Activated CD8-positive, alpha-beta memory T cell treated with anti-CD3 and anti-CD28 coated beads, Interleukin-2, amount 50 U/mL, for 1 hour (primary cell): ENCODE data around the gene FXYD7.
"Not testable (repeated sequence)": the region's sequence is repeated elsewhere in the genome, so short reads cannot be mapped to it uniquely, and the experiment has no call there.

ENCODE experiments used
- DNase-seq: peaks from one replicate; pipeline ENCODE4 v3.0.0-alpha.2; 2020; ENCODE audit errors: extremely low read depth

Gene FXYD7

DNA sequence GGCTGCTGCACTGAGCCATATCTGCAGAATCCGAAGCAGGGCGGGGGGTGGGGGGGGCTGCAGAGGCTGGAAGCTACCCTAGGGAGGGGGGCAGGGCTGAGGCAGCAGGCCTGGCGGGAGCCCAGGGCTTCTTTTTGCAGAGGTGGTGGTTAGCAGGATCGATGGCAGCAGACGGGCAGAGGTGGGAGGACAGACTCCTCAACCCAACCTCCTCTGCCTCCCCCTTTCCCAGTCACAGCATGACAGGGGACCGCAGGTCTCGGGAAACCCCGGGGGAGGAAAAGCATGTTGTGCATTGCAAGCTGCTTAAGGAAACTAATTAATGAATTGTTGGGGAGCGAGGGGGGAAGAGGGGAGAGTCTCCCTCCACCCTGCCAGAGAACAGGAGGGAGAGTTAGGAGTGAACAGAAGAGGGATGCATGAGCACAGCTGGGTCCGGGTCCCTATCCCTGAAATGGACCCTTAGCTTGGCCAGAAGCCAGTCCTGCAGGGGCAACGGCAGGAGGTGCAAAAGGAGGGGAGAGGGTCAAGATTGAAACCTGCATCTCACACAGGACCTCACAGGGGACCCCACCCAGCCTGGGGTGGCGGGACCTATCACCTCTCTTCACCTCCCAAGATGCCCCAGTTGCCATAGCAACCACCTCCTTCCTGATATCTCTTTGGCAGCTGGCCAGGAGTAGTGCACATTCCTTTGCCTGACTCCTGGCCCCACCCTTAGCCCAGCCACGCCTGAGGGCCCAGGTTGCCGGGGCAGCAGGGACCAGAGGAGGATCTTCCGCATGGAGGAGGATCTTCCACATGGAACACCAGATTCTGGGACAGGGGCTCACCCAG lies 1.8 kb downstream of the FXYD7 start:
- no peak for DNase-seq

DNA sequence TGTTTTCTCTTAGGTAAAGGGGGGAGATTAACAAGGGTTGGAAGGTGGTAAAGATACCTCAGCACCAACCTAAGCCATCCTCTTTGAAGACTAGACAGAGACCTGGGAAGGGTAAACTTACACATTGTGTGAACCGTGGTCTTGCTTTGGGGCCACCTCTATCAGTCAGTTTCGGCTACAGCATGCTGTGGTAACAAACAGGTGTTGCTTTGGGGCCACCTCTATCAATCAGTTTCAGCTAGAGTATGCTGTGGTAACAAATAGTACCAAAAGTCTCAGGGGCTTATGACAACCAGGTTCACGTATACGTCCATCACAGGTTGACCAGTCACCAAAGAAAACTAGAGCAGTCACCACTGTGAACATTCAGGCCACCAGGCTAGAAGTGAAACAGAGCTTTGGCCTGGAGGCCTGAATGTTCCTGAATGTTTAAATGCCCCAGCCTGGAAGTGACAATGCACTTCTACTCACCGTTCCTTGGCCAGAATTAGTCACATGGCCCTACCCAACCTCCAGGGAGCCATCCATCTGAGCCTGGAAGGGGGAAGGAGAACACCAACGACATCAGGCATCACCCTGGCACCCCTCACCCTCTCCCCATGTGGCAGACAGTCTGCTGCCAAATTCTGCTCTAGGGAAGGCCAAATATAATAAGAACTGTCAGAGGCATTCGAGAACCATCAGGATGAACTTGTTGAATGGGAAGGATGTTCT lies 3.8 kb downstream of the FXYD7 start:
- no peak for DNase-seq

DNA sequence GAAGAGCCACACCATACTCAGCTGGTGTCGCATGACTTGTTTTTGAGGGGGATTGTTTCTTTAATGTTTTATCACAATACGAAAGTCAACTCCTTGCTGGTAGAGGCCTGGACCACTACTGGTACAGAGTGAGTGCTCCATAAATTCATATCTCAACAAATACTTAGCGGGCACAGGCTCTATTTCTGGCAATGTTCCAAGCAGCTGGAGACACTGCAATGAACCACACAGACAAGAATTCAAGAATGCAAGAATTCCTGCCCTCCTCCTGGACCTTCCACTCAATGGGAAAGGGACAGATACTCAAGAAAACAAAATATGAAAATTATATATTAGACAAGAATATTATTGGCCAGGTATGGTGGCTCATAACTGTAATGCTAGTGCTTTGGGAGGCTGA lies 6.4 kb downstream of the FXYD7 start:
- DNase-seq = no peak

DNA sequence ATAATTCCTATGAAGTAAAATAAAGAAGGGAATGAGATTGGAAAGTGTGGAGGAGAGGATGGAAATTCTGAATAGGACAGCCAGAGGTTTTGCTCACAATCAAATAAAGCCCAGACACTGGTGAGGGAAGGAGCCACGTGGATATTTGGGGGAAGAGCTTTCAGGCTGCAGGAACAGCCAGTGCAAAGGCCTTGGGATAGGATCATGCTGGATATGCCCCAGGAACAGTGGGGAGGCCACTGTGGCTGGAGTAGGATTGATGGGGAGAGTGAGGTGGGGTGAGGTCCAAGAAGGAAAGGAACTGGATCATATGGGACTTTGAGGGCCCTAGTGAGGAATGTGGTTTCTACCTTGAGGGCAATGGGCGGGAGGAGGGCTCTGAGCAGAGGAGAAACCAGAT lies 7.4 kb downstream of the FXYD7 start:
- no peak for DNase-seq

DNA sequence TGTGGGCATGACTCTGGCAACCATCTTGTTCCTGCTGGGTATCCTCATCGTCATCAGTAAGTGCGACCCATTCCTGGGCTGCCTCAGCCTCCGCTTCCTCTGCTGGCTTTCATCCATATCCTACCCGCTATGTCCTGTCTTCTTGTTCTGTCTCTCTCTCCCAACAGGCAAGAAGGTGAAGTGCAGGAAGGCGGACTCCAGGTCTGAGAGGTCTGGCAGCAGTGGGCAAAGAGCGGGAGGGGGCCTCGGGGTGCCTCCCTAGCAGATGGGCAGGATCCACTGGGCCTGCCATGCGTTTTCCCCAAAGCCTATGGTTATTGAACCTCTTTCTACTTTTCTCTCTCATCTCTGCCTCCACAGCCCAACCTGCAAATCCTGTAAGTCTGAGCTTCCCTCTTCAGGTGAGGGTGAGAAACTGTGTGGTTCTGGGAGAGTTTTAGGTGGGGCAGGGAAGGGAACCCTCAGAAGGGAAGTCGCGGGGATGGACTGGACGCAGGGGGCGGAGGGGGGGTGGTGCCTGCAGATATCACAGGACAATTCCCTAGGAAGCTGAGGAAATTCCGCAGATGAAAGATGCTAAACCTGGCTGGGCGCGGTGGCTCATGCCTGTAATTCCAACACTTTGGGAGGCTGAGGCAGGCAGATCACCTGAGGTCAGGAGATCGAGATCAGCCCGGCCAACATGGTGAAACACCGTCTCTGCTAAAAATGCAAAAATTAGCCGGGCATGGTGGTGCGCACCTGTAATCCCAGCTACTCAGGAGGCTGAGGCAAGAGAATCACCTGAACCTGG lies 8.4 kb downstream of the FXYD7 start:
- DNase-seq = no peak

DNA sequence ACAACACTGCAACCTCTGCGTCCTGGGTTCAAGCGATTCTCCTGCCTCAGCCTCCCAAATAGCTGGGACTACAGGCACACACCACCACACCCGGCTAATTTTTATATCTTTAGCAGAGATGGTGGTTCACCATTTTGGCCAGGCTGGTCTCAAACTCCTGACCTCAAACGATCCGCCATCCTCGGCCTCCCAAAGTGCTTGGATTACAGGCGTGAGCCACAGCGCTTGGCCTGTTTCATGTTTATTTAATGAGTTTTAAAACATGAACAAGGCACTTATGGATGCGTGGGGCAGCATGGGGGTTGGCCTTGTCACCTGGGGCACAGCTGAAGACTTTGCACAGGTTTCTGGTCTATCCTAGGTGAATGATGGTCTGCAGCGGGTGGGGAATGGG lies 10.1 kb downstream of the FXYD7 start:
- DNase-seq = not testable (repeated sequence)

DNA sequence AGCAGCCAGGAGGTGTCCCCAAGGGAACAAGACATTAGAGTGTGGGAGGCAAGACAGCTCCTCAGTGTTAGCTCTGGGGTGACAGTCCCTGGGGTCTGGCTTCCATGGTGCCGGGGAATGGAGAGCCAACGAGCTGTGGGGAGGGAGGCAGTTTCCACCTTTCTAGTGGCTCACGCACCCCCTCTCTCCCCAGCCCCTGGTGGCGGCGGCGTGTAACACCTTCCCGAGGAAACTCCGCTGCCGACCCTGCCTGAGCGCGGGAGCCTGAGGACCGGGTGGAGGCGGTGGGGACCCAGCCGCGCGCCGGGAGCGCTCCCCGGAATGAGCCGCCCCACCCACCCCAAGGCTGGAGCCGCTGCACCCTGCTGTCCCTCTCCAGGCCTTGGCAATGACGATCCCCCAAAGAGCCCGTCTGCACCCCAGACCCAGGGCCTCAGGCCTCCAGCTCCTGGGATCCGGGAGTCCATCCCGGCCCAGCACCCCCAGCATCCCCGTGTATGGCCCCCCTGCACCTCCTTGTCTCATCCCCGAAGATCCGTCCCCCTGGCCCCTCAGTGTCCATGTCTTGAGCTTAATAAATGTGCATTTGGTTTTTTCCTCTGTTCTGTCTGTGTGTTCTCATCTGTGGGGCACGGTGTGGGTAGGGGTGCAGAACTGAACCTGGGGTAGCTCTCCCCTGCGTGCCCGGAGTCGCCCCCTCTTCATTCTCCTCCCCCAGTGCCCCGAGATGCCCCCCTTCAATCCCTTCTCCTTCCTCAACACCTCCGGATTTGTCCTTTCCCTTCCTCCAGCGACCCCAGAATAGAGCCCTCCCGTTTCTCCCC lies 10.9 kb downstream of the FXYD7 start:
- DNase-seq = peak; percentile 53

DNA sequence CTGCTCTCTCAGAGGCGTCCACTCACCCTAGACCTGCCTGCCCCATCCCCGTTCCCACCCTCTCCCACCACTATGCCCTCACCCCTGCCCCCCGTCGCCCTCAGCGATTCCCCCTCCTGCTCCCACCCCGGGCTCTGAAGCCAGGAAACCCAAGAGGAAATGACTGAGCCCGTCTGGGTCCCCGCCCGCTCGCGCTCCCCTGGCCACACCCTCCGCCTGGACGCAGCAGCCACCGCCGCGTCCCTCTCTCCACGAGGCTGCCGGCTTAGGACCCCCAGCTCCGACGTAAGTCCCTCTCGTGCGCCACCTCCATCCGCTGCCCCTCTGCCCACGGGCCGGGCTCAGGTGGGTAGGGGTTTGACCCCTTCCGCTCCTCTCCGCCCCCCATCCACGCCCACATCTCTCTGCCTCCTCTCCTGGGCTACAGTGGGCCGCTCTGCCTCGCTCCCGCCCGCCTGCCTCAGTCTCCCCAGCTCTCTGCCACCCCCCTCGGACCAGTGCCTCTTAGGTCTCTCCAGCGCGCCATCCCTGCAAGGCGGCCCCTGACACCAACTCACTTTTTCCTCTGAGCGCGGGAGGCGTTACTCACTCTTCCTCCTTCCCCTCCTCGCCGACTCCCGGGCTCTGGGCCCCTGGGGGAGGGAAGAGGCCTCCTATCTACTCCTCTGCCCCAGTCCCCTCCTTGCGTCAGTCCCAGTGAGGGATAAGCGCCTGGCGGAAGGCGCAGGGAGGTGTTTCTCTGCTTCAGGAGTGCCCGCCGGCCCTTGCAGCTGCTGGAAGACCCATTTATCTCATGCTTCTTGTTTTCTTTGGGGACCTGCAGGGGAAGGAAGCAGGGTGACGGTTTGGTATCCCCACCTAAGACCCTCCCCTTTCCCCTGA lies 11.7 kb downstream of the FXYD7 start, which contains the start of gene FXYD5:
TSS of gene FXYD5 (plus strand) at position 211 of the 882 bp plus-strand sequence. CDS start 816 bp downstream, outside the sequence.
- DNase-seq = peak; percentile 72

DNA sequence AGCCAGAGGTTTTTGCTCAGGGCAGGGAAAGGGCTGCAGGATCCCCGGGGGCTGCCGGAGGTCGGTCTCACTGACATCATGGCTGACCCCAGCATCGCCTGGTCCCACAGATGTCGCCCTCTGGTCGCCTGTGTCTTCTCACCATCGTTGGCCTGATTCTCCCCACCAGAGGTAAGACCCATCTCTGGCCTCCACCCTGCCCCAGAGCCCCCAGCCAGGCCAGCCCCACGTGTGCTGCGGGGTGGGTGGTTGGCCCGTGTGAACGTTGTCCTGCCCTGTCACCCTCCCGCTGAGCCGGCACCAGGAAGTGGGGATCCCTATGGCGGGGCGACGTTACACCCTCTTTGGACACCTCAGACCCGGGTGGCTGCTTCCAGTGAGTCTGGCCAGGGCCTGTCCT lies 12.4 kb downstream of the FXYD7 start:
- DNase-seq = no peak

DNA sequence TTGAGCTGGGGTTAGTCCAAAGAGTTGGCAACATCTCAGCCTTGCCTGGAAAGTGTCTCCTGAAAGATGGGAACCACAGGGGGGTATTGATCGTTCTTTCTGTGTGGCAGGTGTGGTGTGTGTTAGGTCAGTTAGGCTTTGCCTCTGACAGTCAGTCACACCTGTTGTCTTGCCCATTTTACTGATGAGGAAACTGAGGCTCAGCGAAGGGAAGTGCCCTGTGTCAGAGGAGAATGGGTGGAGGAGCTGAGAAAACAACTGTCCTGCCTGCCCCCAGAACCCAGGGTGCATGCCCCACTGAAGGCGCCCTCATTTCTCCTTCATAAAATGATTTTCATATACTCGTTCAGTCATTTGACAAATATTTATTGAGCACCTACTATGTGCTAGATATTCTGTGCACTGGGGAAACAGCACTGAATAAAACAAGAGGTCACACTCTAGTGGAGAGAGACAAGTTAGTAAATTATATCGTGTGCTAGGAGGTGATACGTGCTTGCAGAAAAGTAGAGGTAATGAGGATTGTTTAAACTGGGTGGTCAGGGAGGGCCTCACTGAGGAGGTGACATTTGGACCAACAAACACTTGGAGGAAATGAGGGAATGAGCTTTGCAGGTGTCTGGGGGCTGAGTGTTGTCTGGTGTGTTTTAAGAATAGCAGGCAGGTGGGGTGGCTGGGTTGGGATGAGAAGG lies 13.1 kb downstream of the FXYD7 start:
- DNase-seq = no peak

DNA sequence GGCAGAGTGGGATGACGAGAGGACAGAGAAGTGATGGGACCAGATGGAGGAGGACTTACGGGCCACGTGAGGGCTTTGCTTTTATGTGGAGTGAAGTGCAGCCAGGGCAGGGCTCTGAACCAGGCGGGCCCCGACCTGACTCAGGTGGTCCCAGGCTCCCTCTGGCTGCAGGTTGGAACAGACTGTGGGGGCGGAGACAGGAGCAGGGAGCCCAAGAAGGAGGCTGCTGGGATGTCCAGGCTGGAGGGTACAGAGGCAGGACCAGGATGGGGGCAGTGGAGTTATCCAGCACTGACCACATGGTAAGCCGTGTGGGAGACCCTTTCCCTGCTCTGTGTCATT lies 13.6 kb downstream of the FXYD7 start:
- DNase-seq = no peak

DNA sequence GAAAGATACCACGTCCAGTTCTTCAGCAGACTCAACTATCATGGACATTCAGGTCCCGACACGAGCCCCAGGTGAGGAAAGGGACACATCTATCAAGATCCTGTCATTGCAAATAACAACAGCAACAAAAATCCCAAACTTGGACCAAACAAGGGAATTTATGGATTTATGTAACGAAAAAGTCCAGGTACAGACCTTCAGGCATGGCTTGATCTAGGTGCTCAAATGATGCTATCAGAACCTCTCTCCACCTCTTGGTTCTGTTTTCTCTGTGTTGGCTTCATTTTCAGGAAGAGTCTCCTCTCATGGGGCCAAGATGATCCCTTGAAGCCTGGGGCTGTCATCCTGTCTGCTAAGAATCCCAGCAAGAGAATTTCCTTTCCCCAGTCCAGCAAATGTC lies 14.4 kb downstream of the FXYD7 start:
- DNase-seq = no peak

DNA sequence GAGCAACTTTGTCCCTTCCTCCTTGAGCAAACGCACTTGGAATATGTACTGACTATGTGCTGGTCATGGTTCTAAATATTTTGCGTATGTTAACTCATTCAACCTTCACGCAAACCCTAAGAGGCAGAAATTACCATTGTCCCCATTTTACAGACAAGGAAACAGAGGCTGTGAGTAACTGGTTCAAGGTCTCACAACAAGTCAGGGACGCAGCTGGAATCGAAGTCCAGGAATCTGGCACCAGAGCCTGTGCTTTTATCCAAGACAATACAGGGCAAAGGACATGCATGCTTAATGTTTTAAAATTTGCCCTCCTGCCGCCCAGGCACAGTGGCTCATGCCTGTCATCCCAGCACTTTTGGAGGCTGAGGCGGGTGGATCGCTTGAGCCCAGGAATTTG lies 16.6 kb downstream of the FXYD7 start:
- DNase-seq = no peak

DNA sequence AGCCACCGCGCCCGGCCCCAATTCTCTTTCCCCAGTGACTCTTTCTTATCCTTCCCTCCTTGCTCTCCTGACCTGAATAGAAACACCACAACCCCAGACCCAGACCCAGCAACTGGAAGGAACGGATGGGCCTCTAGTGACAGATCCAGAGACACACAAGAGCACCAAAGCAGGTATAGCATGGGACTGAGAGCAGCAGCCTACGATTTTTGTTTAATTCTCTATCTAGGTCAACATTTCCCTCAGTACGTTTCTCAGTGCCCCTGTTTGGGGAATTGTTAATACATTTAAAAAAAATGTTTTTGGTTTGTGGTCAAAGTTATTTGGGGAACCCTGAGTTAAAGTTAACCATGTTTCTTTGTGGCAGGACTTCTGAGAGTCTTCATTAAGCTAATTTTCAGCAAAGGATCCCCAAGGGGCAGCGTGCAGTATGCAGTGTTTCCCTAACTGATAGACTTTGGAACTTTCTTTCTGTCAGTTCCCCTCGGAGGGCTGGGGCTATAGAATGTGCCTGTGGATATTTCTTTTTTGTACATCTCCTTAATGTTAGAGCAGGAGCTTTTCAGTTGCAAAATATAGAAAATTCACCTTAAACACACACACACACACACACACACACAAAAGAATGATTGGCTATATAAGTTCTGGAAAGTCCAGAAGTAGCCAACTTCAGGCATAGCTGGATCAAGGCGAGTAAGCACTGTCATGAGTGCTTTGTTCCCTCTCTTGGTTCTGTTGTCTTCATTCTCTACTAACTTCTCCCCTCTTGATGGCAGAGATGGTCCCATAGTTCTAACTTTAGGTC lies 17.8 kb downstream of the FXYD7 start:
- DNase-seq = no peak

DNA sequence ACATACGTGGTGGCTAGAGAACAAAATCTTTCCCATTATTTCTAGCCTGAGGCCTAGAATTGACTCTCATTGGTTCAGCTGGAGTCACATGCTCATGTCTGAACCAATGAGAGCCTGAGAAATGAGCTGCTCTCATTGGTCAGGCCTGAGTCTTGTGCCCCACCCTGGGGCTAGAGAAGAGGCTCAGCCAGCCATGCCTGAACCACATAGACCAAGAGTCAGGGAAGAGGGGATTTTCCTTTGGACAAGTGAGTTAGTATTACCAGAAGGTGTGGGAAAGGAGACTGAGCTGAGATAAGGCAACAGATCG lies 18.3 kb downstream of the FXYD7 start:
- DNase-seq = no peak

DNA sequence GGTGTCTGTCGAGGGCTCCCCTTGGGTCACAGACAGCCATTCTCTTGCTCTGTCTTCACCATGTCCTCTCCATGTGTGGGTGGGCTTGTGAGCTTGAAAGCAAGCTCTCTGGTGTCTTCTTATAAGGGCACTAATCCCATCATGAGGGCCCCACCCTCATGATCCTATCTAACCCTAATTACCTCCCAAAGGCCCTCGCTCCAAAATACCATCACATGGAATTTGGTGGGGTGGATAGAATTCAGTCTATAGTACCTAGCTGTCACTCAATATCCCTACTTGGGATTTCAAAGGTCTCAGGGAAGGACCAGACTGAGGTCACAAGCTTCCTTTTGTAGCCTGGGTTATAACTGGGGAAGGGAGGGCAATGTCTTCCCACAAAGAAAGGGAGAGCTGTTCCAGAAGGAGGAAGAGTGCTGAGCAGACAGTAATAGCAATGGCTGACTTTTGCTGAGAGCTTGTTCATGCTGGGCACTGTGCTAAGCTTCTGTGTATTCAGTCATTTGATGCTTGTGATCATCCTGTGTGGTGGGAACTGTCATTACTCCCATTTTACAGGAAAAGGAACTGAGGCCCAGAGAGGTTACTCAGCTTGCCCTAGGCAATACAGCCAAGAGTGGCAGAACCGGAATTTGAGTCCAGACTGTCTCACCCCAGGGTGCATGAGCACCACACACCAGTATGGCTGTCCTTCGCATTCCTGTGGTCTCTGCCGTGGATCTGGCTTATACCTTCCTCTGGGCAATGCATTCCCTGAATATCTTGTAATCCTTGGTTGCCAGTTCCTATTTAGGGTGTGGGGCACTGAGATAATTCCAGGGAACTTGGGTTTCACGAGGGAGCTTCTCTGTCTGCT lies 19.6 kb downstream of the FXYD7 start:
- DNase-seq = no peak

DNA sequence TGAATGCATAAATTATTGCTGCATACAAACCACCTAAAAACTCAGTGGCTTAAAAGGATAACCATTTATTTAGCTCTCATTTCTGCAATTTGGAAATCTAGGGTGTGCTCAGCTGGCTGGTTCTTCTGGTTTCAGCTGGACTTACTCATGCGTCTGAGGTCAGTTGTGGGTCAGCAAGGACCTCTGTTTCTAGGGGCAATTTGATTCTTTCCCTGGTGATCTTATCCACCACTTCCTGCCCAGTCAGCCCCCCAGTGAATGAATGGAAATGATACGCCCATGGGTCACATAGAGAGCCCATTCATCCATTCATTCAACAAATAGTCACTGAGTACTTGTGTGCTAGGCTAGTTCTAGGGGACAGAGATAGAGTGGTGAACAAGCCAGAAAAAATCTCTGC lies 21.4 kb downstream of the FXYD7 start:
- DNase-seq = no peak
